Fibroblast of lung (primary cell): ENCODE measurements around the gene SMDT1.

Experiments
- CTCF ChIP-seq, 2 donors: IDR thresholded peaks in 1 of 2; conservative IDR thresholded peaks in 1 of 2; 1 replicate in 1 of 2; 2 replicates in 1 of 2; pipeline ENCODE4 v1.5.1; 2011 to 2012; ENCODE audit warnings: low read length in 2 of 2, control low read depth in 1 of 2, inconsistent platforms in 1 of 2, low read depth in 1 of 2, mild to moderate bottlenecking in 1 of 2
- EZH2 ChIP-seq: IDR thresholded peaks from 2 replicates; pipeline ENCODE4 v1.5.1; 2012; ENCODE audit warnings: low read length, control low read depth, mild to moderate bottlenecking; ENCODE audit errors: missing control alignments

GRCh38 chr22:42079319-42080251, at the start of gene SMDT1:
- TF ChIP-seq CTCF (conservative IDR thresholded peaks at IDR 0.05 in 1 of 2, IDR thresholded peaks at IDR 0.05 in 1 of 2; ENCODE audit: low read depth in 1 of 2, low read length in 2 of 2) (no peak), EZH2 (no peak)
